GM12878 (cell line): ENCODE results near the gene LRRC52. TPM values are rescaled to one million over a fixed set of nuclear protein-coding genes. Genes with fewer than 3 reads are reported as not detected.

Source experiments
- ATAC-seq: fragments of 200-7000 bp; cut with Tn5 transposase; 3 replicates; pipeline ENCODE4 v1.9.1; 2020; ENCODE audit warnings: mild to moderate bottlenecking, moderate library complexity
- BruUV-seq: library from RNA; stranded (reverse); fragments of 400-500 nt; replicated peaks from 2 replicates; lab custom pipeline; 2021; lab: Mats Ljungman, UMichigan
- CTCF ChIA-PET: fragments of 300-600 bp; sonication (Branson Sonifier 250); formaldehyde crosslinking; extraction: SDS; loops from one replicate; lab custom pipeline; 2021; ENCODE audit warnings: inconsistent platforms; lab: Yijun Ruan, JAX
- POLR2A ChIA-PET: fragments of 350-600 bp; formaldehyde crosslinking; extraction: SDS; loops from one replicate; lab custom pipeline; 2021; ENCODE audit warnings: inconsistent platforms; lab: Charles Lee
- RAD21 ChIA-PET: fragments of 300-600 bp; sonication (Branson Sonifier 250); formaldehyde crosslinking; loops from one replicate; lab custom pipeline; 2023; ENCODE audit warnings: antibody characterized with exemption; ENCODE audit not compliant: unreplicated experiment; lab: Charles Lee
- SMC1A ChIA-PET: fragments of 300-600 bp; sonication (Branson Sonifier 250); formaldehyde crosslinking; loops from one replicate; lab custom pipeline; 2023; ENCODE audit not compliant: unreplicated experiment, uncharacterized antibody; lab: Charles Lee
- DNase-seq: peaks from one replicate; pipeline ENCODE4 v3.0.0-alpha.2; 2011; ENCODE audit warnings: low read depth, low spot score
- FAIRE-seq: peaks from 3 replicates; lab custom pipeline; 2011; peaks lifted over from hg19 to GRCh38; lab: Jason Lieb, UNC
- H2AFZ ChIP-seq: 2 replicates; pipeline ENCODE4 v1.6.0; 2011; ENCODE audit warnings: low read depth, low read length, control low read depth; ENCODE audit not compliant: control insufficient read depth
- H3K27ac ChIP-seq: 2 replicates; pipeline ENCODE4 v1.5.1; 2011; ENCODE audit warnings: control low read depth; ENCODE audit not compliant: control insufficient read depth, insufficient read depth
- H3K27me3 ChIP-seq, 2 experiments: replicated peaks in 1 of 2; 2 replicates each; pipeline versions ENCODE4 v1.6.0 to v1.6.1; 2011; ENCODE audit warnings: low read length in 1 of 2; ENCODE audit not compliant: control insufficient read depth in 2 of 2, insufficient read depth in 2 of 2
- H3K36me3 ChIP-seq, 2 experiments: 2 replicates each; pipeline ENCODE4 v1.5.1; 2011; ENCODE audit warnings: low read length in 1 of 2; ENCODE audit not compliant: control insufficient read depth in 2 of 2, insufficient read depth in 2 of 2
- H3K4me1 ChIP-seq: 2 replicates; pipeline ENCODE4 v1.6.1; 2011; ENCODE audit warnings: mild to moderate bottlenecking, low read length, moderate library complexity, mixed read lengths; ENCODE audit not compliant: control insufficient read depth, insufficient read depth
- H3K4me2 ChIP-seq: 2 replicates; pipeline ENCODE4 v1.6.0; 2011; ENCODE audit warnings: control low read depth; ENCODE audit not compliant: control insufficient read depth, insufficient read depth
- H3K4me3 ChIP-seq: fragments of 200-600 bp; sonication (generic); 2 replicates; pipeline ENCODE4 v1.5.1; 2016
- H3K79me2 ChIP-seq: 2 replicates; pipeline ENCODE4 v1.6.0; 2011; ENCODE audit warnings: low read length; ENCODE audit not compliant: control insufficient read depth, insufficient read depth
- H3K9ac ChIP-seq: 2 replicates; pipeline ENCODE4 v1.8.0; 2011; ENCODE audit warnings: low read length, control low read depth, mixed read lengths; ENCODE audit not compliant: control insufficient read depth, insufficient read depth
- H3K9me3 ChIP-seq: replicated peaks from 3 replicates; pipeline ENCODE4 v1.5.1; 2011; ENCODE audit warnings: mild to moderate bottlenecking, low read length; ENCODE audit not compliant: control insufficient read depth, insufficient read depth
- H4K20me1 ChIP-seq: 2 replicates; pipeline ENCODE4 v1.6.0; 2011; ENCODE audit not compliant: control insufficient read depth, insufficient read depth
- CUX1 ChIP-seq: IDR thresholded peaks from 2 replicates; pipeline ENCODE4 v1.6.1; 2012; ENCODE audit warnings: improper control_type of control experiment, low read depth, low read length; ENCODE audit not compliant: insufficient replicate concordance
- E4F1 ChIP-seq: fragments of 450-650 bp; IDR thresholded peaks from 2 replicates; pipeline ENCODE4 v1.6.1; 2018; ENCODE audit warnings: borderline replicate concordance, mild to moderate bottlenecking; ENCODE audit not compliant: partially characterized antibody
- FOS ChIP-seq: IDR thresholded peaks from 3 replicates; pipeline ENCODE4 v1.6.1; 2011; ENCODE audit warnings: borderline replicate concordance; ENCODE audit not compliant: insufficient read length; ENCODE audit errors: extremely low read depth
- IRF4 ChIP-seq: IDR thresholded peaks from 2 replicates; pipeline ENCODE4 v1.6.1; 2011; ENCODE audit warnings: low read depth, low read length
- PRDM15 ChIP-seq: fragments of 450-650 bp; formaldehyde crosslinking; IDR thresholded peaks from 2 replicates; pipeline ENCODE4 v1.4.0; 2020; ENCODE audit warnings: mild to moderate bottlenecking, moderate library complexity
- TAF1 ChIP-seq: IDR thresholded peaks from 2 replicates; pipeline ENCODE4 v1.6.1; 2011; ENCODE audit warnings: mild to moderate bottlenecking, low read depth, low read length, borderline replicate concordance
- TCF3 ChIP-seq: IDR thresholded peaks from 2 replicates; pipeline ENCODE4 v1.6.1; 2012; ENCODE audit warnings: low read depth, mild to moderate bottlenecking, low read length, borderline replicate concordance; ENCODE audit not compliant: insufficient read depth
- WGBS: methylation state at CpG from one replicate; pipeline ENCODE4 v1.1.6; 2016; ENCODE audit warnings: low lambda C conversion rate; ENCODE audit not compliant: insufficient replicate concordance, insufficient coverage; ENCODE audit errors: missing lambda C conversion rate; 5-methylcytosine and 5-hydroxymethylcytosine counted together
- in situ Hi-C: fragments of 300-500 bp; cut with MboI; formaldehyde crosslinking; loops from 9 replicates; pipeline ENCODE4 v1.14.3; 2018; ENCODE audit warnings: mixed read lengths
- intact Hi-C: fragments of 100-400 bp; cut with micrococcal nuclease; formaldehyde crosslinking; loops from one replicate; pipeline ENCODE4 v1.14.2; 2022; ENCODE audit not compliant: unreplicated experiment
- polyA plus RNA-seq, 11 experiments: library from polyadenylated mRNA; depleted of rRNA in 4 of 11; unstranded in 6 of 11; stranded (reverse) in 5 of 11; fragments of >200 nt; fragmentation: Nextera tagmentation in 4 of 11; fragmentation: Illumina TruSeq in 1 of 11; extraction: Ambion mirVana in 4 of 11; extraction: Trizol in 1 of 11; gene quantifications; 1 replicate in 1 of 11; 2 replicates in 10 of 11; pipeline versions ENCODE4 v1.2.1 to v1.2.3, GENCODE V29; 2011 to 2016; ENCODE audit warnings: inconsistent platforms in 2 of 11, missing spikeins in 2 of 11, low read depth in 1 of 11
- total RNA-seq, 4 experiments: library from RNA; depleted of rRNA in 3 of 4; stranded (reverse); fragments of >200 nt in 3 of 4; fragmentation: Illumina TruSeq in 1 of 4; extraction: Trizol in 1 of 4; gene quantifications; 2 replicates each; pipeline versions ENCODE4 v1.2.1 to v1.2.3, GENCODE V29; 2013 to 2021

LRRC52 gene
- total and polyA plus RNA-seq, 10 of the 15 experiments (the other 5 are each of a cell fraction or from before 2014, with no cell fraction given), result not detected

GRCh38 chr1:165536016-165536415 lies 7.8 kb upstream of the LRRC52 start:
- TF ChIP-seq CUX1, result no peak
- no peak for TF ChIP-seq E4F1
- no peak for TF ChIP-seq IRF4
- TF ChIP-seq PRDM15 (CRISPR knock-in tag), result no peak
- no peak for TF ChIP-seq TCF3
- no peak for TF ChIP-seq TAF1
- no peak for TF ChIP-seq FOS
- Histone ChIP-seq H2AFZ (no peak overlapping the region), H3K79me2 (no peaks in the 10 kb centered on the region), H3K4me3 (no peak overlapping the region), H4K20me1 (no peaks in the 10 kb centered on the region), H3K27ac (no peak overlapping the region), H3K4me2 (no peak overlapping the region), H3K9ac (no peak overlapping the region), H3K4me1 (no peaks in the 10 kb centered on the region), H3K9me3 (no peaks in the 10 kb centered on the region), H3K27me3 (peaks cover 0 to 2% of the 10 kb centered on the region in 2 experiments; a peak in 2 of 4 replicates), H3K36me3 (no peaks in the 10 kb centered on the region)
- POLR2A ChIA-PET, result no interaction called here
- SMC1A ChIA-PET, result no interaction called here
- no TSS peak for BruUV-seq
- ATAC-seq, result no peak
- DNase-seq, result no peak
- RAD21 ChIA-PET, result no interaction called here
- CTCF ChIA-PET, result no interaction called here
- 0% methylated on average over 3 of the region's 3 CpGs for whole genome bisulfite sequencing
- no peak for FAIRE-seq
- intact Hi-C loops (no loop called here), in situ Hi-C loops (no loop called here)
